Upper lobe of right lung (tissue), 1 donor: ENCODE measurements around the gene VPS9D1. TPM values are rescaled to one million over a fixed set of nuclear protein-coding genes. Genes with fewer than 3 reads are reported as not detected.

Experiments used
- ATAC-seq: fragments of 200-7000 bp; cut with Tn5 transposase; one replicate; pipeline ENCODE4 v1.9.1; 2020; ENCODE audit warnings: mild to moderate bottlenecking, moderate library complexity
- DNase-seq: peaks from one replicate; pipeline ENCODE4 v3.0.0-alpha.2; 2020
- H3K27ac ChIP-seq: fragments of 200-600 bp; one replicate; pipeline ENCODE4 v1.8.0; 2022
- H3K27me3 ChIP-seq: fragments of 200-600 bp; one replicate; pipeline ENCODE4 v1.8.0; 2022; ENCODE audit warnings: mild to moderate bottlenecking
- H3K36me3 ChIP-seq: fragments of 200-600 bp; one replicate; pipeline ENCODE4 v1.8.0; 2022
- H3K4me1 ChIP-seq: fragments of 200-600 bp; one replicate; pipeline ENCODE4 v1.8.0; 2022
- H3K4me3 ChIP-seq: fragments of 200-600 bp; one replicate; pipeline ENCODE4 v1.8.0; 2022; ENCODE audit warnings: mild to moderate bottlenecking
- H3K9me3 ChIP-seq: fragments of 200-600 bp; one replicate; pipeline ENCODE4 v1.8.0; 2022
- intact Hi-C: fragments of 100-400 bp; cut with DNase I; formaldehyde crosslinking; loops from one replicate; pipeline ENCODE4 v1.11.0; 2022
- total RNA-seq: library from RNA; stranded (reverse); fragmentation: NEBNext Ultra II Directional; extraction: Animal tissue kit (Norgen Biotek cat#: 25700); gene quantifications from one replicate; pipeline ENCODE4 v1.2.1, GENCODE V29; 2021
- TF ChIP-seq, protein P1 (sequence below): fragments of 200-600 bp; IDR thresholded peaks from one replicate; pipeline ENCODE4 v1.8.0; 2022; ENCODE audit warnings: antibody characterized with exemption
- donor health status: DM: no; HTN: yes; CAD: no; lungs with severe emphysema.

The VPS9D1 gene
- total RNA-seq, 1 donor from 2014 or later: 15.7 TPM

DNA sequence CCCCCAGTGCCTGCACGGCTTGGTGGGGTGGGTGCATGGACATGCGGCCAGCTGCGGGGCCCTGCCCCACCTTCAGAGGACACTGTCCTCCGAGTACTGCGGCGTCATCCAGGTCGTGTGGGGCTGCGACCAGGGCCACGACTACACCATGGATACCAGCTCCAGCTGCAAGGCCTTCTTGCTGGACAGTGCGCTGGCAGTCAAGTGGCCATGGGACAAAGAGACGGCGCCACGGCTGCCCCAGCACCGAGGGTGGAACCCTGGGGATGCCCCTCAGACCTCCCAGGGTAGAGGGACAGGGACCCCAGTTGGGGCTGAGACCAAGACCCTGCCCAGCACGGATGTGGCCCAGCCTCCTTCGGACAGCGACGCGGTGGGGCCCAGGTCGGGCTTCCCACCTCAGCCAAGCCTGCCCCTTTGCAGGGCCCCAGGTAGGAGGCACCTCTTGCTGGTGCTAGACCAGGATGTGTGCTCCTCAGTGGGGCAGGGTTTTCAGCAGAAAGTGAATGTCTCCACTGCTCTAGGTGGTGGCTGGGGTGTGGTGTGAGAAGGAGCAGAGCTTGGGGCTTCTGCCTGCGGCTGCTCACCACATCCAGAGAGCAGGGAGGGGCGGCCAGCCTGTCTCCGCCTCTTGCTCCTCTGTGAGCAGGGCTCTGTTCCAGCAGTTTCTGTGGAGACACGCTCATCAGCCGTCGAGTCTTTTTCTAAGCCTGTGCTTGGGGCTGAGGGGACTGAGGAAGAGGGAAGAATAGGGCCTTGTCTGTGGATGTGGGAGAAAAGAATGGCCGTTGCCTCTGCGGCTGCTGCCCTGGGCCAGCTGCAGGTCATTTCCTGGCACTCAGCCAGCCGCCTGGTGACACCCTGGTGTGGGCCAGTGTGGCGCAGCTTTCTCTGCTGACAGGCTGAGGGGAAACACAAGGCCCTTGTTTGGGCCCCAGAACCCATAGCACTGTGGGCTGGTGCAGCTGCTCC lies 2.9 kb upstream of the VPS9D1 start:
- Histone ChIP-seq H3K4me1 (peaks cover 39% of the 10 kb centered on the region), H3K27me3 (no peaks in the 10 kb centered on the region), H3K36me3 (peaks cover 55% of the 10 kb centered on the region), H3K9me3 (no peaks in the 10 kb centered on the region), H3K27ac (peak overlapping the region; percentile 96), H3K4me3 (peak overlapping the region; percentile 82)
- intact Hi-C loops: no loop called here
- ATAC-seq (no peak), DNase-seq (no peak)
- TF ChIP-seq, protein P1, sequence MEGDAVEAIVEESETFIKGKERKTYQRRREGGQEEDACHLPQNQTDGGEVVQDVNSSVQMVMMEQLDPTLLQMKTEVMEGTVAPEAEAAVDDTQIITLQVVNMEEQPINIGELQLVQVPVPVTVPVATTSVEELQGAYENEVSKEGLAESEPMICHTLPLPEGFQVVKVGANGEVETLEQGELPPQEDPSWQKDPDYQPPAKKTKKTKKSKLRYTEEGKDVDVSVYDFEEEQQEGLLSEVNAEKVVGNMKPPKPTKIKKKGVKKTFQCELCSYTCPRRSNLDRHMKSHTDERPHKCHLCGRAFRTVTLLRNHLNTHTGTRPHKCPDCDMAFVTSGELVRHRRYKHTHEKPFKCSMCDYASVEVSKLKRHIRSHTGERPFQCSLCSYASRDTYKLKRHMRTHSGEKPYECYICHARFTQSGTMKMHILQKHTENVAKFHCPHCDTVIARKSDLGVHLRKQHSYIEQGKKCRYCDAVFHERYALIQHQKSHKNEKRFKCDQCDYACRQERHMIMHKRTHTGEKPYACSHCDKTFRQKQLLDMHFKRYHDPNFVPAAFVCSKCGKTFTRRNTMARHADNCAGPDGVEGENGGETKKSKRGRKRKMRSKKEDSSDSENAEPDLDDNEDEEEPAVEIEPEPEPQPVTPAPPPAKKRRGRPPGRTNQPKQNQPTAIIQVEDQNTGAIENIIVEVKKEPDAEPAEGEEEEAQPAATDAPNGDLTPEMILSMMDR: no peak

DNA sequence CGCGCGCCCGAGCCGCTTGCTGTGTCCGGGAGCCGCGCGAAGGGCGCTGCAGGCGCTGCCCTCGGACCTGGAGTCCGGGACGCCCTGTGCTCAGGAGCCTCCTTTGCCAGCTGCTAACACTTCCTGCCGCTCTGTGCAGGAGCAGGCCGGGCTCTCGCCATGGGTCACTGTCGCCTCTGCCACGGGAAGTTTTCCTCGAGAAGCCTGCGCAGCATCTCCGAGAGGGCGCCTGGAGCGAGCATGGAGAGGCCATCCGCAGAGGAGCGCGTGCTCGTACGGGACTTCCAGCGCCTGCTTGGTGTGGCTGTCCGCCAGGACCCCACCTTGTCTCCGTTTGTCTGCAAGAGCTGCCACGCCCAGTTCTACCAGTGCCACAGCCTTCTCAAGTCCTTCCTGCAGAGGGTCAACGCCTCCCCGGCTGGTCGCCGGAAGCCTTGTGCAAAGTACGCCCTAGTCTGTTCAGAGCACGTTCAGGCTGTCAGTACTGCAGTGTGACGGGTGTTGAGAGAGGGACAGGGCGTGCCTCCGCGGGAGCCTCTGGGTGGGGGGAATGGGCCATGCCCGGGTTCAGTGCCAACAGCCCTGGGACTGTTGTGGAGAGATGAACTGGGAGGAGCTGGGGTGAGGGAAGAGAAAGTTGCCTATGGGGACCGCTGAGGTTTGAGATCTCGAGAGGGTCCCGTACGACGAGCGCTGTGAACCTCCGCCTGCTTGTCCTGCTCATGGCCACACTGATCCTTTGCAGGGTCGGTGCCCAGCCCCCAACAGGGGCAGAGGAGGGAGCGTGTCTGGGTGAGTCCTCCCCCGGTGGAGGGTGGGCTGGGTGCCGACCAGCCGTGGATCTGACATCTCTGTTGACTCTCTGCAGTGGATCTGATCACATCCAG lies 1.9 kb upstream of the VPS9D1 start:
- intact Hi-C loops: no loop called here
- TF ChIP-seq, protein P1: no peak
- Histone ChIP-seq H3K4me1 (peaks cover 39% of the 10 kb centered on the region), H3K27me3 (no peaks in the 10 kb centered on the region), H3K36me3 (peaks cover 48% of the 10 kb centered on the region), H3K4me3 (peak overlapping the region; percentile 82), H3K27ac (peak overlapping the region; percentile 96), H3K9me3 (no peaks in the 10 kb centered on the region)
- ATAC-seq: peak; percentile 68
- peak; percentile 93 for DNase-seq

DNA sequence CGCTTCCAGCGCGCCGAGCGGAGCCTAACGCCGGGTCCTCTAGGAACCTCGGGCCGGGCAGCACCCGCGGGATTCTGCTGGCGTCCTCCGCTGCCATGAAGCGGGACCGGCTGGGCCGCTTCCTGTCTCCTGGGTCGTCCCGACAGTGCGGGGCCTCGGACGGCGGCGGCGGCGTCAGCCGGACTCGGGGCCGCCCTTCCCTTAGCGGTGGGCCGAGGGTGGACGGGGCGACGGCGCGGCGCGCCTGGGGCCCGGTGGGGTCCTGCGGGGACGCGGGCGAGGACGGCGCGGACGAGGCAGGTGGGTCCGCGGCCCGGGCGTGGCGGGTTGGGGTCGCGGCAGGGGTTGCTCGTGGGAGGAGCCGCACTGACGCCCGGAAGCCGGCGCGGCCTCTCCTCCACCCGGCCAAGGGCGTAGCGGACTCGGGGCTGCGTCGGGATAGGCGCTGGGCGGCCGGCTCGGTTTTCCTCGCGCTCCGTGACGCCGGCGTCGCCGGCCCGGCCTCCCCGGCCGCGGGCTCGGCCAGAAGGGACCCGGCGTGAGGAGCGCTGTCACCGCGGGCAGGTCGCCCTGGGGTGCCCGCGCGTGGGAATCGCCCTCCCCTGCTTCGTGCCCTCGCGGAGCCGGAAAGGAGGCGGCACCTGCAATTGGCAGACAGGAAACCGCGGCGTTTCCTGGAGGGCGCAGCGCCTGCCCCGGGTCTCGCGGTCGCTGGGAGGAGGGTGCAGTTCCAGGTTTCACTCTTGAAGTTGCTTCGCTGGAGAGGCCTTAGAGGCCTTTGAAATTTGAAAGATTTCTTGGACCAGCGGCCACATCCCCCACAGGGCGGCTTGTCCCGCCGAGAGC lies 1.1 kb upstream of the VPS9D1 start:
- DNase-seq (peak; percentile 90), ATAC-seq (peak; percentile 51)
- H3K4me1 ChIP-seq: peaks cover 39% of the 10 kb centered on the region
- H3K27ac ChIP-seq: peak overlapping the region; percentile 96
- intact Hi-C loops: no loop called here
- H3K36me3 ChIP-seq: peaks cover 39% of the 10 kb centered on the region
- peak overlapping the region; percentile 82 for H3K4me3 ChIP-seq
- TF ChIP-seq, protein P1: no peak
- H3K9me3 ChIP-seq: no peaks in the 10 kb centered on the region
- H3K27me3 ChIP-seq: no peaks in the 10 kb centered on the region

DNA sequence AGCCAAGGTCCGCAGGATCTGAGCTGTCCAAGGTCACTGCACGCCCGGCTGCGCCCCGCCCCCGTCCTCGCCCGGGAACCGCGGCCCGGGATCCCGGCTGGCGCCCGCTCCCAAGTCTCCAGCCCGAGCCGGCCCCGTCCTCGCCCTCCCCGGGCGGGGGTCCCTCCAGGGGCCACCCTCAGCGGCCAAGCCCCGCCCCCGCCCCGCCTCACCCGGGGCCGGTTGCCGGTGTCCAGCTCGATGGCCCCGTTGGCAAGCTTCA lies 216 bp downstream of the VPS9D1 start:
- peak; percentile 79 for DNase-seq
- H3K27me3 ChIP-seq: no peaks in the 10 kb centered on the region
- intact Hi-C loops: no loop called here
- peaks cover 36% of the 10 kb centered on the region for H3K4me1 ChIP-seq
- H3K36me3 ChIP-seq: peaks cover 27% of the 10 kb centered on the region
- peak overlapping the region; percentile 96 for H3K27ac ChIP-seq
- peak; percentile 1 for ATAC-seq
- TF ChIP-seq, protein P1: no peak
- H3K4me3 ChIP-seq: peak overlapping the region; percentile 82
- H3K9me3 ChIP-seq: no peaks in the 10 kb centered on the region
